T-cell (primary cell): ENCODE results near the gene UBE2K. TPM values are rescaled to one million over a fixed set of nuclear protein-coding genes. Genes with fewer than 3 reads are reported as not detected.
"Not testable (repeated sequence)": the region's sequence is repeated elsewhere in the genome, so short reads cannot be mapped to it uniquely, and the experiment has no call there.

Source experiments
- ATAC-seq, 4 experiments: fragments of 200-7000 bp in 3 of 4; fragments of 150-1000 bp in 1 of 4; cut with Tn5 transposase; replicated peaks in 1 of 4; 1 replicate in 3 of 4; 2 replicates in 1 of 4; pipeline ENCODE4 v1.10.0; 2021; ENCODE audit warnings: moderate library complexity in 3 of 4, mild to moderate bottlenecking in 2 of 4, moderate number of reproducible peaks in 1 of 4
- CTCF ChIA-PET, 2 donors: fragments of 300-600 bp; sonication (Branson Sonifier 250); formaldehyde crosslinking; loops; one replicate each; lab custom pipeline; 2022; ENCODE audit warnings: antibody characterized with exemption in 2 of 2; lab: Charles Lee
- POLR2A ChIA-PET, 2 donors: fragments of 300-600 bp; sonication (Branson Sonifier 250); formaldehyde crosslinking; loops; one replicate each; lab custom pipeline; 2022; ENCODE audit warnings: antibody characterized with exemption in 2 of 2; lab: Charles Lee
- DNase-seq, 35 experiments: peaks; one replicate each; pipeline versions ENCODE4 v3.0.0 to v3.0.0-alpha.2; 2013 to 2023
- H3K27ac ChIP-seq: one replicate; pipeline ENCODE4 v1.5.1; 2013; ENCODE audit warnings: low read length
- H3K27me3 ChIP-seq, 2 experiments: replicated peaks in 1 of 2; 1 replicate in 1 of 2; 2 replicates in 1 of 2; pipeline versions ENCODE4 v1.6.1 to v1.7.0; 2013; ENCODE audit warnings: low read length in 1 of 2, mixed read lengths in 1 of 2; ENCODE audit not compliant: control insufficient read depth in 2 of 2, insufficient read depth in 2 of 2; ENCODE audit errors: extremely low read depth in 1 of 2
- H3K36me3 ChIP-seq, 2 donors: 1 replicate in 1 of 2; 2 replicates in 1 of 2; pipeline versions ENCODE4 v1.6.1 to v1.7.0; 2013; ENCODE audit warnings: low read length in 1 of 2; ENCODE audit not compliant: control insufficient read depth in 2 of 2, insufficient read depth in 1 of 2; ENCODE audit errors: extremely low read depth in 1 of 2
- H3K4me1 ChIP-seq, 2 experiments: 1 replicate in 1 of 2; 2 replicates in 1 of 2; pipeline versions ENCODE4 v1.6.1 to v1.7.0; 2013; ENCODE audit warnings: low read length in 2 of 2, mixed read lengths in 1 of 2; ENCODE audit not compliant: insufficient read depth in 2 of 2, control insufficient read depth in 1 of 2; ENCODE audit errors: extremely low read depth in 1 of 2
- H3K4me3 ChIP-seq, 2 donors: 1 replicate in 1 of 2; 2 replicates in 1 of 2; pipeline versions ENCODE4 v1.5.1 to v1.7.0; 2013; ENCODE audit warnings: mild to moderate bottlenecking in 2 of 2, low read length in 1 of 2, moderate library complexity in 1 of 2; ENCODE audit not compliant: control insufficient read depth in 1 of 2; ENCODE audit errors: extremely low read depth in 1 of 2
- H3K9me3 ChIP-seq: 2 replicates; pipeline ENCODE4 v1.7.0; 2013
- H3K27ac Mint-ChIP-seq, 2 donors: one replicate each; pipeline ENCODE4 v1.8.0; 2020 to 2021; ENCODE audit warnings: mild to moderate bottlenecking in 2 of 2, mixed read lengths in 2 of 2
- H3K27me3 Mint-ChIP-seq, 2 donors: one replicate each; pipeline ENCODE4 v1.8.0; 2021 to 2022; ENCODE audit warnings: mixed read lengths in 2 of 2
- H3K36me3 Mint-ChIP-seq: one replicate; pipeline ENCODE4 v1.8.0; 2021; ENCODE audit warnings: mixed read lengths
- H3K4me1 Mint-ChIP-seq, 3 donors: one replicate each; pipeline ENCODE4 v1.8.0; 2020 to 2022; ENCODE audit warnings: mixed read lengths in 3 of 3, mild to moderate bottlenecking in 1 of 3
- H3K4me3 Mint-ChIP-seq, 3 donors: one replicate each; pipeline ENCODE4 v1.8.0; 2020 to 2022; ENCODE audit warnings: mild to moderate bottlenecking in 3 of 3, mixed read lengths in 3 of 3, moderate library complexity in 3 of 3
- H3K9me3 Mint-ChIP-seq, 3 donors: one replicate each; pipeline ENCODE4 v1.8.0; 2020 to 2022; ENCODE audit warnings: mixed read lengths in 3 of 3
- WGBS: methylation state at CpG from one replicate; pipeline ENCODE4 v1.1.5; 2013; ENCODE audit warnings: missing lambda C conversion rate; ENCODE audit not compliant: insufficient coverage; 5-methylcytosine and 5-hydroxymethylcytosine counted together
- total RNA-seq, 35 experiments: library from RNA in 6 of 35; stranded (reverse) in 6 of 35; fragments of 120-200 nt in 1 of 35; gene quantifications; one replicate each; pipeline versions ENCODE4 v1.2.1 to v1.2.4 and lab custom pipeline; 2013 to 2026

UBE2K gene
- total RNA-seq, 5 donors from 2014 or later (not counting 1 experiment from before 2014, with no cell fraction given) = 32.5 to 46.9 (median 44.0) TPM

GRCh38 chr4:39781988-39782387 is 84.1 kb downstream of the UBE2K start:
- H3K27ac ChIP-seq, CTCF ChIA-PET, H3K4me1 ChIP-seq, H3K4me1 Mint-ChIP-seq, H3K9me3 Mint-ChIP-seq, H3K27me3 ChIP-seq, ATAC-seq, DNase-seq, H3K4me3 Mint-ChIP-seq, H3K27ac Mint-ChIP-seq, POLR2A ChIA-PET, H3K4me3 ChIP-seq, H3K9me3 ChIP-seq, H3K27me3 Mint-ChIP-seq: not testable (repeated sequence)
- H3K36me3 Mint-ChIP-seq = peaks cover 15% of the 10 kb centered on the region
- no CpG with 5 or more reads among the region's 2 CpGs for WGBS
- peaks cover 2 to 25% of the 10 kb centered on the region in 2 donors for H3K36me3 ChIP-seq

GRCh38 chr4:39785083-39785482 is 87.1 kb downstream of the UBE2K start:
- Mint-ChIP-seq H3K36me3 (peaks cover 3% of the 10 kb centered on the region), H3K27me3 (no peaks in the 10 kb centered on the region), H3K27ac (peak overlapping the region in 1 of 2 donors; percentile 58), H3K4me3 (no peak overlapping the region), H3K4me1 (peaks cover 0 to 4% (median 0%) of the 10 kb centered on the region in 3 donors), H3K9me3 (peaks cover 0 to 4% (median 0%) of the 10 kb centered on the region in 3 donors)
- ChIA-PET CTCF (no interaction called here), POLR2A (no interaction called here)
- DNase-seq = no peak
- no peak for ATAC-seq
- no CpG with 5 or more reads among the region's 1 CpG for WGBS
- H3K4me1 ChIP-seq = no peaks in the 10 kb centered on the region
- H3K27me3 ChIP-seq = no peaks in the 10 kb centered on the region
- H3K4me3 ChIP-seq = no peak overlapping the region
- H3K36me3 ChIP-seq = peaks cover 0 to 1% of the 10 kb centered on the region in 2 donors
- H3K27ac ChIP-seq = no peak overlapping the region
- no peaks in the 10 kb centered on the region for H3K9me3 ChIP-seq

- no peaks in the 10 kb centered on the region for H3K4me1 ChIP-seq
- no peak for DNase-seq
- ATAC-seq = no peak
- WGBS = 96% methylated on average over 4 of the region's 4 CpGs
- H3K4me3 Mint-ChIP-seq = no peak overlapping the region
- no peaks in the 10 kb centered on the region for H3K9me3 ChIP-seq
- peaks cover 0 to 4% (median 0%) of the 10 kb centered on the region in 3 donors for H3K4me1 Mint-ChIP-seq
- peaks cover 0 to 4% (median 0%) of the 10 kb centered on the region in 3 donors for H3K9me3 Mint-ChIP-seq
- H3K4me3 ChIP-seq = no peak overlapping the region
- no peak overlapping the region for H3K27ac Mint-ChIP-seq
- no peak overlapping the region for H3K27ac ChIP-seq
- CTCF ChIA-PET = no interaction called here
- no peaks in the 10 kb centered on the region for H3K36me3 ChIP-seq
- H3K27me3 ChIP-seq = no peaks in the 10 kb centered on the region
- POLR2A ChIA-PET = no interaction called here
- no peaks in the 10 kb centered on the region for H3K27me3 Mint-ChIP-seq
- no peaks in the 10 kb centered on the region for H3K36me3 Mint-ChIP-seq
Measured at GRCh38 chr4:39786838-39787237, 88.9 kb downstream of the UBE2K start.

GRCh38 chr4:39792128-39792527 is 94.2 kb downstream of the UBE2K start:
- Mint-ChIP-seq H3K4me1 (no peaks in the 10 kb centered on the region), H3K4me3 (no peak overlapping the region), H3K36me3 (no peaks in the 10 kb centered on the region), H3K9me3 (peaks cover 0 to 4% (median 0%) of the 10 kb centered on the region in 3 donors), H3K27ac (no peak overlapping the region), H3K27me3 (no peaks in the 10 kb centered on the region)
- Histone ChIP-seq H3K4me1 (no peaks in the 10 kb centered on the region), H3K27ac (no peak overlapping the region), H3K27me3 (no peaks in the 10 kb centered on the region), H3K36me3 (no peaks in the 10 kb centered on the region), H3K9me3 (no peaks in the 10 kb centered on the region), H3K4me3 (no peak overlapping the region)
- CTCF ChIA-PET = no interaction called here
- no peak for DNase-seq
- WGBS = no CpG with 5 or more reads among the region's 5 CpGs
- ATAC-seq = no peak
- POLR2A ChIA-PET = no interaction called here

- H3K27ac Mint-ChIP-seq = no peak overlapping the region
- POLR2A ChIA-PET = no interaction called here
- WGBS = no CpG with 5 or more reads among the region's 3 CpGs
- no peaks in the 10 kb centered on the region for H3K4me1 Mint-ChIP-seq
- no peaks in the 10 kb centered on the region for H3K27me3 ChIP-seq
- CTCF ChIA-PET = no interaction called here
- H3K27me3 Mint-ChIP-seq = no peaks in the 10 kb centered on the region
- H3K27ac ChIP-seq = no peak overlapping the region
- H3K36me3 ChIP-seq = no peaks in the 10 kb centered on the region
- H3K9me3 Mint-ChIP-seq = peaks cover 0 to 4% (median 0%) of the 10 kb centered on the region in 3 donors
- H3K9me3 ChIP-seq = no peaks in the 10 kb centered on the region
- no peaks in the 10 kb centered on the region for H3K36me3 Mint-ChIP-seq
- H3K4me3 ChIP-seq = no peak overlapping the region
- no peak for DNase-seq
- ATAC-seq = no peak
- no peaks in the 10 kb centered on the region for H3K4me1 ChIP-seq
- no peak overlapping the region for H3K4me3 Mint-ChIP-seq
Measured at GRCh38 chr4:39792529-39792928, 94.6 kb downstream of the UBE2K start.

- CTCF ChIA-PET, H3K4me3 ChIP-seq, H3K27ac ChIP-seq, H3K4me1 ChIP-seq, H3K4me3 Mint-ChIP-seq, H3K36me3 Mint-ChIP-seq, H3K27me3 Mint-ChIP-seq, POLR2A ChIA-PET, H3K4me1 Mint-ChIP-seq, H3K9me3 Mint-ChIP-seq, H3K36me3 ChIP-seq, ATAC-seq, DNase-seq, H3K9me3 ChIP-seq, H3K27me3 ChIP-seq, H3K27ac Mint-ChIP-seq: not testable (repeated sequence)
- 93% methylated on average over 9 of the region's 13 CpGs for WGBS
Measured at GRCh38 chr4:39792976-39793375, 95.0 kb downstream of the UBE2K start.

- Histone ChIP-seq H3K36me3 (no peaks in the 10 kb centered on the region), H3K27ac (no peak overlapping the region), H3K4me1 (no peaks in the 10 kb centered on the region), H3K27me3 (peaks cover 0 to 3% of the 10 kb centered on the region in 2 experiments), H3K4me3 (no peak overlapping the region), H3K9me3 (no peaks in the 10 kb centered on the region)
- ATAC-seq (no peak), DNase-seq (no peak)
- Mint-ChIP-seq H3K27me3 (peaks cover 0 to 1% of the 10 kb centered on the region in 2 donors), H3K4me1 (no peaks in the 10 kb centered on the region), H3K27ac (no peak overlapping the region), H3K9me3 (no peaks in the 10 kb centered on the region), H3K36me3 (no peaks in the 10 kb centered on the region), H3K4me3 (no peak overlapping the region)
- ChIA-PET POLR2A (no interaction called here), CTCF (no interaction called here)
- 90% methylated on average over 3 of the region's 4 CpGs for WGBS
Measured at GRCh38 chr4:39802005-39802404, 104.1 kb downstream of the UBE2K start.
